ENCODE data around the gene C2orf72. TPM values are rescaled to one million over a fixed set of nuclear protein-coding genes. Genes with fewer than 3 reads are reported as not detected.

The C2orf72 gene
- total and polyA plus RNA-seq, 2 of the 13 experiments (the other 11 are each of a cell fraction or from before 2014, with no cell fraction given) = 147 to 203 TPM

DNA sequence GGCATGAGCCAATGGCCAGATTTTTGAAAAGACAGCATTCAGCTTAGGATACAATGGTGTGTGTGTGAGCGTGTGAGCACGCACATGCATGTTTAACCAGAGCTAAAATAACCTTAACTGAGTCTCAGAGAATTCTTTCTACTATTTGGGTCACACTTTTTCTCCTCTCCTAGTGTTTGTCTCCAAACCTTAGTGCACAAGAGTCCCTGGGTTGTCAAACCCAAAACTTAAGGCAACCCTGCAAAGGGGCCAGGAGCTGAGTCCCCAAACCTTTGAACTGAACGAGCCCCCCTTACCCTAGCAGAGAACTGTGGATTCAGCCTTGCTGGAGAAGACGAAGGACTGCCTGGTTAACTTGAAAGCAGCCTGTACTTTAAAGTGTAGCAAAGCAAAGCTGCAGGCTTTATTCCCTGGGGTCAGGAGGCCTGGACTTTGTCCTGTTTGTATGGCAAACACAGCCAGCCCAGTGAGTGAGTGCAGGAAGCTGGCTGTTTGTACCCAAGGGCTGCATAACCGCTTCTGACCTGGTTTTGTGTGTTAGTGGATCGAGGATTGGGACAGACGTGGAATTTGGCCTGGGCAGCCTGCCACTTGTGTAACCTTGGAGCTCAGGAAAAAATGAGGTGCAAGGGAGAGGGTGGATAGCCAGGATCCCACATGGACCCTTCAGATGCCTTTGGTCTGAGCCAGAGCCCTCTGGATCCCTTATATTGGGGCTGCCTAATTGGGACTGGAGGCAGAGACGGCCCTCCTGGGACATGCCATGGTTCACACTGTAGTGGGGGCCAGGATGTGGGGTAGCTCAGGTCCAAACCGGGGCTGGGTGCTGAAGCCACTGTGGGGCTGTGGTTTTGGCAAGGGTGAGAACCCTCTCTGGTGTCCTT lies 12.9 kb downstream of the C2orf72 start (continued):
- TF ChIP-seq FOXO4 (CRISPR knock-in tag; conservative IDR thresholded peaks at IDR 0.05) = peak; percentile 95; the same call in 1 of the 2 replicates
- peak; percentile 91 for TF ChIP-seq ZNF333 (CRISPR knock-in tag; IDR thresholded peaks at IDR 0.05; ENCODE audit: borderline replicate concordance)
- TF ChIP-seq TCF12 (IDR thresholded peaks at IDR 0.05) = no peak
- peak; percentile 99 for TF ChIP-seq TCF12 (CRISPR knock-in tag; IDR thresholded peaks at IDR 0.05)
- TF ChIP-seq RCOR2 (CRISPR knock-in tag; IDR thresholded peaks at IDR 0.05) = peak; percentile 98
- peak; percentile 92 for TF ChIP-seq SMARCC2 (IDR thresholded peaks at IDR 0.05)
- TF ChIP-seq, protein P1, sequence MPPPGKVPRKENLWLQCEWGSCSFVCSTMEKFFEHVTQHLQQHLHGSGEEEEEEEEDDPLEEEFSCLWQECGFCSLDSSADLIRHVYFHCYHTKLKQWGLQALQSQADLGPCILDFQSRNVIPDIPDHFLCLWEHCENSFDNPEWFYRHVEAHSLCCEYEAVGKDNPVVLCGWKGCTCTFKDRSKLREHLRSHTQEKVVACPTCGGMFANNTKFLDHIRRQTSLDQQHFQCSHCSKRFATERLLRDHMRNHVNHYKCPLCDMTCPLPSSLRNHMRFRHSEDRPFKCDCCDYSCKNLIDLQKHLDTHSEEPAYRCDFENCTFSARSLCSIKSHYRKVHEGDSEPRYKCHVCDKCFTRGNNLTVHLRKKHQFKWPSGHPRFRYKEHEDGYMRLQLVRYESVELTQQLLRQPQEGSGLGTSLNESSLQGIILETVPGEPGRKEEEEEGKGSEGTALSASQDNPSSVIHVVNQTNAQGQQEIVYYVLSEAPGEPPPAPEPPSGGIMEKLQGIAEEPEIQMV (CRISPR knock-in tag; IDR thresholded peaks at IDR 0.05; ENCODE audit: low read depth) = peak; percentile 37; the same call in 1 of the 2 replicates
- TF ChIP-seq SIX4 (CRISPR knock-in tag; IDR thresholded peaks at IDR 0.05) = peak; percentile 87
- TF ChIP-seq MATR3 (CRISPR knock-in tag; IDR thresholded peaks at IDR 0.05) = no peak
- peak; percentile 99 for TF ChIP-seq ARID5B (CRISPR knock-in tag; IDR thresholded peaks at IDR 0.05)
- TF ChIP-seq ZBTB21 (CRISPR knock-in tag; IDR thresholded peaks at IDR 0.05) = no peak; the same call in 1 of the 2 replicates
- TF ChIP-seq PHB2 (IDR thresholded peaks at IDR 0.05; ENCODE audit: partially characterized antibody) = no peak
- TF ChIP-seq HOXA7 (CRISPR knock-in tag; IDR thresholded peaks at IDR 0.05) = no peak
- peak; percentile 55; the same call in 1 of the 2 replicates for TF ChIP-seq ADNP (CRISPR knock-in tag; IDR thresholded peaks at IDR 0.05)
- peak; percentile 76 for TF ChIP-seq SP5 (CRISPR knock-in tag; IDR thresholded peaks at IDR 0.05; ENCODE audit: borderline replicate concordance, low read depth)
- TF ChIP-seq BORCS8-MEF2B (CRISPR knock-in tag; IDR thresholded peaks at IDR 0.05) = peak; percentile 98
- TF ChIP-seq ZNF275 (CRISPR knock-in tag; IDR thresholded peaks at IDR 0.05; ENCODE audit: borderline replicate concordance) = peak; percentile 98; the same call in 1 of the 2 replicates
- TF ChIP-seq ZGPAT (CRISPR knock-in tag; IDR thresholded peaks at IDR 0.05) = peak; percentile 99
- peak; percentile 54; the same call in 1 of the 2 replicates for TF ChIP-seq MXD4 (CRISPR knock-in tag; IDR thresholded peaks at IDR 0.05)
- peak; percentile 98; the same call in 1 of the 2 replicates for TF ChIP-seq SMAD3 (CRISPR knock-in tag; IDR thresholded peaks at IDR 0.05)

Data from HepG2 (cell line).